Measurements from ENCODE around the gene C5orf15. TPM values are rescaled to one million over a fixed set of nuclear protein-coding genes. Genes with fewer than 3 reads are reported as not detected.
"Not testable (repeated sequence)": the region's sequence is repeated elsewhere in the genome, so short reads cannot be mapped to it uniquely, and the experiment has no call there.

Gene C5orf15
- total RNA-seq, 3 donors from 2014 or later (not counting 1 experiment from before 2014, with no cell fraction given) = 15.2 to 19.9 (median 18.0) TPM

DNA sequence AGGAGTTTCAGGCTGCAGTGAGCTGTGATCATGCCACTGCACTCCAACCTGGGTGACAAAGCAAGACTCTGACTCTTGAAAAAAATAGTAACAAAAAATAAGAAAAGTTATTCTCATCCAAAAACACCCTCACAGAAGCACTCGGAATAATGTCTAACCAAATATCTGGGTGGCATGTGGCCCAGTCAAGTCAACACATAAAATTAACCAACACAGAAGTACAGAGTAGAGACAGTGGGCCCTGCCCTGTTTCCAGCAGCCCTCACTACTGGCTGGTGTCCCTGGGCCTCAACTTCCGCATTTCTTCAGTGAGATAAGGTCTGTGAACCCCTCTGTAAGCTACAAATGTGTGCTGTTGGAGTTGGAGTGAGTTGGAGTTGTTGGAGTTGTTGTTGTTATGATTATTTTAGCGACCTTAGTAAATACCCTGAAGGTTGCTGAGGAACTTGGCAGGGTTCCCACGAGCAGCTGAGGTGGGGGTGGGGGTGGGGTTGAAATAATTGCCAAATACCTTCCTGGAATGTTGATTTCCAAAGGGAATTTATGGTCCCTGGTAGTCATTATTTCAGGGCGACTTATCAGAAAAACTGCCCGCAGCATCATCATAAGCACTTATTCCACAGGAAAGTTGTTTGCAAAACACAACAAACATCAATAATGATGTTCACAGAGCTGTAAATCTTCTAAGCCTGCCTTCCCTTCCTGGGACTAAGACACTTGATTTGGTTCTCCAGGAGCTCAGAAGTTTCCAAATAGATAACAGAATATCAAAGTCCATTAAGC, 30.2 kb downstream of the C5orf15 start:
- Histone ChIP-seq H3K36me3 (ENCODE audit: control insufficient read depth, insufficient read depth, low read length) (no peaks in the 10 kb centered on the region), H3K27me3 (ENCODE audit: control insufficient read depth, insufficient read depth, low read length) (no peaks in the 10 kb centered on the region), H3K4me1 (ENCODE audit: control insufficient read depth, insufficient read depth, low read length) (peaks cover 24% of the 10 kb centered on the region), H3K27ac (ENCODE audit: low read length) (peak overlapping the region; percentile 77), H3K9me3 (ENCODE audit: control insufficient read depth, insufficient read depth, low read length) (no peaks in the 10 kb centered on the region), H3K4me3 (ENCODE audit: low read length) (no peak overlapping the region)
- DNase-seq (no peak), ATAC-seq (no peak)
- no peak overlapping the region for H3K27ac Mint-ChIP-seq
- no peaks in the 10 kb centered on the region for H3K4me1 Mint-ChIP-seq
- WGBS (ENCODE audit: insufficient coverage) = 77% methylated on average over 6 of the region's 6 CpGs
- intact Hi-C loops (cut with micrococcal nuclease) = no loop called here
- H3K4me3 Mint-ChIP-seq = no peak overlapping the region
- no peaks in the 10 kb centered on the region for H3K36me3 Mint-ChIP-seq
- no peak for TF ChIP-seq CTCF (IDR thresholded peaks at IDR 0.05)
- H3K9me3 Mint-ChIP-seq = peaks cover 0 to 3% of the 10 kb centered on the region in 2 donors
- H3K27me3 Mint-ChIP-seq (ENCODE audit: low read depth in 2 of 2) = peaks cover 0 to 7% of the 10 kb centered on the region in 2 donors

- Histone ChIP-seq H3K27ac (ENCODE audit: low read length) (peak overlapping the region; percentile 77), H3K4me1 (ENCODE audit: control insufficient read depth, insufficient read depth, low read length) (peaks cover 30% of the 10 kb centered on the region)
- H3K4me3 Mint-ChIP-seq; H3K4me1 Mint-ChIP-seq; H3K9me3 ChIP-seq (ENCODE audit: control insufficient read depth, insufficient read depth, low read length); H3K36me3 Mint-ChIP-seq; H3K9me3 Mint-ChIP-seq; DNase-seq; H3K27me3 ChIP-seq (ENCODE audit: control insufficient read depth, insufficient read depth, low read length); intact Hi-C loops (cut with micrococcal nuclease); ATAC-seq; H3K27me3 Mint-ChIP-seq (ENCODE audit: low read depth in 2 of 2); H3K36me3 ChIP-seq (ENCODE audit: control insufficient read depth, insufficient read depth, low read length); H3K27ac Mint-ChIP-seq; H3K4me3 ChIP-seq (ENCODE audit: low read length): not testable (repeated sequence)
- WGBS (ENCODE audit: insufficient coverage) = 90% methylated on average over 3 of the region's 3 CpGs
Observed at GRCh38 chr5:133937628-133938027, 30.8 kb downstream of the C5orf15 start.

DNA sequence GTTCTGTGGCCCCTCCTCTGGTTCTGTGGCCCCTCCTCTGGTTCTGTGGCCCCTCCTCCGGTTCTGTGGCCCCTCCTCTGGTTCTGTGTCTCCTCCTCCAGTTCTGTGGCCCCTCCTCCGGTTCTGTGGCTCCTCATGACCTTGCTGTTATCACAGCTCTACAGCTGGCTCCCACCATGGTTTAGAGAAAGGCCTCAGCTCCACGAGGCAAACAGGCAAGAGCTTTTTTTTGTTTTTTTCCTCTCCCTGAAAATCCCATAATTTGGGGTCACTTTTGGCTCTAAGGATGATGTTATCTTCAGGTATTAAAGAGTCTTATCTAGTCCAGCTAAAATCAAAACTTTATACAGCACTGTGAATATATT, 31.8 kb downstream of the C5orf15 start:
- Mint-ChIP-seq H3K27ac (peak overlapping the region; percentile 36 to 57), H3K36me3 (no peaks in the 10 kb centered on the region), H3K9me3 (peaks cover 0 to 3% of the 10 kb centered on the region in 2 donors), H3K4me3 (no peak overlapping the region), H3K27me3 (ENCODE audit: low read depth in 2 of 2) (peaks cover 0 to 7% of the 10 kb centered on the region in 2 donors), H3K4me1 (no peaks in the 10 kb centered on the region)
- H3K4me3 ChIP-seq (ENCODE audit: low read length) = no peak overlapping the region
- H3K27ac ChIP-seq (ENCODE audit: low read length) = peak overlapping the region; percentile 77
- TF ChIP-seq CTCF (IDR thresholded peaks at IDR 0.05) = no peak
- H3K27me3 ChIP-seq (ENCODE audit: control insufficient read depth, insufficient read depth, low read length) = no peaks in the 10 kb centered on the region
- no peaks in the 10 kb centered on the region for H3K9me3 ChIP-seq (ENCODE audit: control insufficient read depth, insufficient read depth, low read length)
- intact Hi-C loops (cut with micrococcal nuclease) = no loop called here
- 65% methylated on average over 3 of the region's 3 CpGs for WGBS (ENCODE audit: insufficient coverage)
- no peak for ATAC-seq
- H3K36me3 ChIP-seq (ENCODE audit: control insufficient read depth, insufficient read depth, low read length) = no peaks in the 10 kb centered on the region
- peaks cover 33% of the 10 kb centered on the region for H3K4me1 ChIP-seq (ENCODE audit: control insufficient read depth, insufficient read depth, low read length)
- no peak for DNase-seq

- 87% methylated on average over 10 of the region's 10 CpGs for WGBS (ENCODE audit: insufficient coverage)
- ATAC-seq; H3K27me3 ChIP-seq (ENCODE audit: control insufficient read depth, insufficient read depth, low read length); H3K4me1 Mint-ChIP-seq; DNase-seq; H3K27me3 Mint-ChIP-seq (ENCODE audit: low read depth in 2 of 2); H3K9me3 ChIP-seq (ENCODE audit: control insufficient read depth, insufficient read depth, low read length); H3K36me3 ChIP-seq (ENCODE audit: control insufficient read depth, insufficient read depth, low read length); H3K36me3 Mint-ChIP-seq; H3K4me3 ChIP-seq (ENCODE audit: low read length); H3K4me3 Mint-ChIP-seq; intact Hi-C loops (cut with micrococcal nuclease); H3K9me3 Mint-ChIP-seq: not testable (repeated sequence)
- Histone ChIP-seq H3K4me1 (ENCODE audit: control insufficient read depth, insufficient read depth, low read length) (peaks cover 36% of the 10 kb centered on the region), H3K27ac (ENCODE audit: low read length) (peak overlapping the region; percentile 77)
- H3K27ac Mint-ChIP-seq = peak overlapping the region; percentile 36 to 57
Observed at GRCh38 chr5:133935991-133936650, 32.3 kb downstream of the C5orf15 start.

Measured in natural killer cell (primary cell).